GM23338 (cell line): ENCODE measurements around the gene CACNA1B. TPM values are rescaled to one million over a fixed set of nuclear protein-coding genes. Genes with fewer than 3 reads are reported as not detected.

Experiments
- ATAC-seq: fragments of 200-7000 bp; cut with Tn5 transposase; 3 replicates; pipeline ENCODE4 v1.9.1; 2020
- DNase-seq: peaks from one replicate; pipeline ENCODE4 v3.0.0-alpha.2; 2015; ENCODE audit warnings: low spot score
- H2AFZ ChIP-seq: fragments of 200-600 bp; sonication (generic); 2 replicates; pipeline ENCODE4 v1.8.0; 2016; ENCODE audit warnings: antibody characterized with exemption, mild to moderate bottlenecking, moderate library complexity
- H3F3A ChIP-seq: fragments of 200-600 bp; sonication (generic); replicated peaks from 2 replicates; pipeline ENCODE4 v1.8.0; 2017; ENCODE audit warnings: antibody characterized with exemption, mixed run types, low read depth
- H3K27ac ChIP-seq: fragments of 200-600 bp; sonication (generic); 2 replicates; pipeline ENCODE4 v1.6.1; 2016; ENCODE audit warnings: low read depth
- H3K27me3 ChIP-seq: fragments of 200-600 bp; sonication (generic); 2 replicates; pipeline ENCODE4 v1.8.0; 2016; ENCODE audit warnings: mild to moderate bottlenecking, mixed run types, moderate library complexity; ENCODE audit not compliant: insufficient read depth
- H3K36me3 ChIP-seq: fragments of 200-600 bp; sonication (generic); 2 replicates; pipeline ENCODE4 v1.8.0; 2016; ENCODE audit warnings: mild to moderate bottlenecking; ENCODE audit not compliant: insufficient read depth
- H3K4me1 ChIP-seq: fragments of 200-600 bp; sonication (generic); 2 replicates; pipeline ENCODE4 v1.8.0; 2016; ENCODE audit warnings: mild to moderate bottlenecking, moderate library complexity; ENCODE audit not compliant: insufficient read depth
- H3K4me2 ChIP-seq: fragments of 200-600 bp; sonication (generic); 2 replicates; pipeline ENCODE4 v1.7.1; 2017; ENCODE audit warnings: mixed run types
- H3K4me3 ChIP-seq: fragments of 200-600 bp; sonication (generic); 2 replicates; pipeline ENCODE4 v1.6.1; 2016; ENCODE audit warnings: mixed run types
- H3K79me2 ChIP-seq: fragments of 200-600 bp; sonication (generic); replicated peaks from 2 replicates; pipeline ENCODE4 v1.8.0; 2017; ENCODE audit warnings: mild to moderate bottlenecking; ENCODE audit not compliant: insufficient read depth
- H3K9me2 ChIP-seq: fragments of 200-600 bp; sonication (generic); 2 replicates; pipeline ENCODE4 v1.8.0; 2017; ENCODE audit not compliant: insufficient read depth
- H4K20me1 ChIP-seq: fragments of 200-600 bp; sonication (generic); replicated peaks from 2 replicates; pipeline ENCODE4 v1.8.0; 2017; ENCODE audit warnings: mild to moderate bottlenecking; ENCODE audit not compliant: insufficient read depth
- H3K27ac Mint-ChIP-seq: 2 replicates; pipeline ENCODE4 v1.8.0; 2020; ENCODE audit warnings: inconsistent platforms, mild to moderate bottlenecking, moderate library complexity, mixed read lengths
- H3K27me3 Mint-ChIP-seq: 3 replicates; pipeline ENCODE4 v1.8.0; 2022; ENCODE audit warnings: low read depth, mild to moderate bottlenecking, moderate library complexity, mixed read lengths, inconsistent platforms; ENCODE audit not compliant: insufficient read depth, poor library complexity
- H3K36me3 Mint-ChIP-seq: 3 replicates; pipeline ENCODE4 v1.8.0; 2021; ENCODE audit warnings: low read depth, mild to moderate bottlenecking, inconsistent platforms, moderate library complexity, mixed read lengths
- H3K4me1 Mint-ChIP-seq: 3 replicates; pipeline ENCODE4 v1.8.0; 2020; ENCODE audit warnings: mild to moderate bottlenecking, inconsistent platforms, mixed read lengths
- H3K4me3 Mint-ChIP-seq: 3 replicates; pipeline ENCODE4 v1.8.0; 2021; ENCODE audit warnings: moderate library complexity, mild to moderate bottlenecking, inconsistent platforms, mixed read lengths
- H3K9me3 Mint-ChIP-seq: 3 replicates; pipeline ENCODE4 v1.8.0; 2020; ENCODE audit warnings: moderate library complexity, mild to moderate bottlenecking, inconsistent platforms, mixed read lengths
- CREB1 ChIP-seq: fragments of 250-450 bp; sonication (Bioruptor Pico); IDR thresholded peaks from 2 replicates; pipeline ENCODE4 v1.5.0; 2020; ENCODE audit warnings: low read depth, mild to moderate bottlenecking, moderate library complexity
- CTCF ChIP-seq, 2 experiments: fragments of 200-600 bp in 1 of 2; sonication (generic) in 1 of 2; conservative IDR thresholded peaks; 2 replicates each; pipeline versions ENCODE4 v1.5.1 to v1.6.1; 2016 to 2017; ENCODE audit warnings: antibody characterized with exemption in 2 of 2, low read depth in 2 of 2, mild to moderate bottlenecking in 2 of 2, moderate library complexity in 1 of 2
- ETS1 ChIP-seq: IDR thresholded peaks from 2 replicates; pipeline ENCODE4 v1.6.1; 2016; ENCODE audit warnings: antibody characterized with exemption
- EZH2 ChIP-seq: fragments of 200-600 bp; sonication (generic); IDR thresholded peaks from one replicate; pipeline ENCODE4 v1.8.0; 2017; ENCODE audit warnings: antibody characterized with exemption, mild to moderate bottlenecking, low read depth; ENCODE audit not compliant: unreplicated experiment
- JUNB ChIP-seq: IDR thresholded peaks from one replicate; pipeline ENCODE4 v1.6.1; 2016; ENCODE audit warnings: antibody characterized with exemption; ENCODE audit not compliant: unreplicated experiment
- NANOG ChIP-seq: IDR thresholded peaks from 2 replicates; pipeline ENCODE4 v1.6.1; 2016; ENCODE audit warnings: antibody characterized with exemption, borderline replicate concordance
- POLR2AphosphoS5 ChIP-seq: IDR thresholded peaks from 2 replicates; pipeline ENCODE4 v1.6.1; 2016; ENCODE audit warnings: antibody characterized with exemption, low read depth
- STAT1 ChIP-seq: IDR thresholded peaks from one replicate; pipeline ENCODE4 v1.6.1; 2016; ENCODE audit warnings: antibody characterized with exemption; ENCODE audit not compliant: unreplicated experiment
- ZNF114 ChIP-seq: fragments of 250-450 bp; sonication (Bioruptor Pico); IDR thresholded peaks from 2 replicates; pipeline ENCODE4 v1.5.0; 2020; ENCODE audit warnings: mild to moderate bottlenecking, moderate library complexity
- ZNF462 ChIP-seq: fragments of 250-450 bp; sonication (Bioruptor Pico); IDR thresholded peaks from 2 replicates; pipeline ENCODE4 v1.5.0; 2020; ENCODE audit warnings: mild to moderate bottlenecking, moderate library complexity
- polyA plus RNA-seq: library from polyadenylated mRNA; unstranded; fragments of >200 nt; fragmentation: Nextera tagmentation; extraction: Ambion mirVana; gene quantifications from 2 replicates; pipeline ENCODE4 v1.2.1, GENCODE V29; 2016
- total RNA-seq: library from RNA; depleted of rRNA; stranded (reverse); fragments of >200 nt; shearing (Covaris generic); gene quantifications from 2 replicates; pipeline ENCODE4 v1.2.3, GENCODE V29; 2014

Gene CACNA1B
- total and polyA plus RNA-seq, 2 experiments from 2014 or later = 1.1 to 10.4 TPM

GRCh38 chr9:137879566-137880150 is 2.1 kb downstream of the CACNA1B start:
- H3K4me1 ChIP-seq = no peaks in the 10 kb centered on the region; the same call in 1 of the 2 replicates
- H3K27ac ChIP-seq = no peak overlapping the region
- peaks cover 6% of the 10 kb centered on the region; the same call in 2 of the 3 replicates for H3K36me3 Mint-ChIP-seq
- H2AFZ ChIP-seq = no peak overlapping the region
- H3K4me2 ChIP-seq = peak overlapping the region; percentile 79; the same call in 1 of the 2 replicates
- H4K20me1 ChIP-seq = peaks cover 8% of the 10 kb centered on the region; the same call in 1 of the 2 replicates
- H3K36me3 ChIP-seq = no peaks in the 10 kb centered on the region
- ATAC-seq (no peak), DNase-seq (no peak)
- H3K4me3 Mint-ChIP-seq = peak overlapping the region; percentile 42; the same call in 2 of the 3 replicates
- peaks cover 16% of the 10 kb centered on the region; the same call in 1 of the 2 replicates for H3K27me3 ChIP-seq
- no peak overlapping the region for H3K4me3 ChIP-seq
- H3K27me3 Mint-ChIP-seq = peaks cover 18% of the 10 kb centered on the region
- no peak overlapping the region for H3K27ac Mint-ChIP-seq
- TF ChIP-seq JUNB (no peak), ZNF114 (CRISPR knock-in tag) (no peak), POLR2AphosphoS5 (no peak), CTCF (conservative IDR thresholded peaks at IDR 0.05; ENCODE audit: low read depth in 2 of 2) (no peak), ETS1 (no peak), ZNF462 (CRISPR knock-in tag) (no peak), EZH2 (no peak), CREB1 (CRISPR knock-in tag) (no peak), NANOG (no peak), STAT1 (no peak)
- H3K9me3 Mint-ChIP-seq = peaks cover 3% of the 10 kb centered on the region
- no peaks in the 10 kb centered on the region; the same call in 2 of the 3 replicates for H3K4me1 Mint-ChIP-seq
- no peaks in the 10 kb centered on the region for H3F3A ChIP-seq
- no peaks in the 10 kb centered on the region for H3K79me2 ChIP-seq
- no peaks in the 10 kb centered on the region for H3K9me2 ChIP-seq
